Neuronal stem cell (in vitro differentiated cells): ENCODE measurements around the gene MAD1L1.
A peak's percentile ranks its signal among the peaks of the same experiment; 100 is the strongest.

Experiments
- DNase-seq: peaks from one replicate; pipeline ENCODE4 v3.0.0-alpha.2; 2013; ENCODE audit warnings: low spot score
- H2AFZ ChIP-seq: one replicate; pipeline ENCODE4 v1.6.1; 2013; ENCODE audit warnings: mild to moderate bottlenecking, low read length, inconsistent platforms
- H2AK5ac ChIP-seq: 2 replicates; pipeline ENCODE4 v1.6.1; 2013; ENCODE audit warnings: low read depth, mild to moderate bottlenecking, inconsistent platforms, low read length, moderate library complexity, mixed read lengths
- H2BK120ac ChIP-seq: 2 replicates; pipeline ENCODE4 v1.6.1; 2013; ENCODE audit warnings: low read depth, mild to moderate bottlenecking, inconsistent platforms, low read length, moderate library complexity, mixed read lengths
- H2BK12ac ChIP-seq: one replicate; pipeline ENCODE4 v1.6.1; 2013; ENCODE audit warnings: low read length, inconsistent platforms
- H2BK15ac ChIP-seq: 2 replicates; pipeline ENCODE4 v1.6.1; 2013; ENCODE audit warnings: mild to moderate bottlenecking, low read length, inconsistent platforms, mixed read lengths
- H2BK5ac ChIP-seq: one replicate; pipeline ENCODE4 v1.6.1; 2013; ENCODE audit warnings: inconsistent platforms, mild to moderate bottlenecking, low read length, moderate library complexity
- H3K14ac ChIP-seq: one replicate; pipeline ENCODE4 v1.6.1; 2013; ENCODE audit warnings: low read length, inconsistent platforms
- H3K18ac ChIP-seq: 2 replicates; pipeline ENCODE4 v1.6.1; 2013; ENCODE audit warnings: low read length, inconsistent platforms
- H3K23ac ChIP-seq: 2 replicates; pipeline ENCODE4 v1.6.1; 2013; ENCODE audit warnings: low read depth, mild to moderate bottlenecking, mixed read lengths, low read length, inconsistent platforms; ENCODE audit not compliant: poor library complexity
- H3K27ac ChIP-seq: replicated peaks from 3 replicates; pipeline ENCODE4 v1.5.1; 2013; ENCODE audit warnings: low read length, inconsistent platforms
- H3K27me3 ChIP-seq, 3 experiments: 2 replicates each; pipeline ENCODE4 v1.6.1; 2013; ENCODE audit warnings: low read length in 3 of 3, mild to moderate bottlenecking in 2 of 3, inconsistent platforms in 1 of 3, low read depth in 1 of 3, mixed read lengths in 1 of 3, moderate library complexity in 1 of 3; ENCODE audit not compliant: control insufficient read depth in 3 of 3, insufficient read depth in 3 of 3
- H3K36me3 ChIP-seq, 2 donors: replicated peaks in 1 of 2; 2 replicates each; pipeline ENCODE4 v1.6.1; 2013; ENCODE audit warnings: low read length in 2 of 2; ENCODE audit not compliant: control insufficient read depth in 2 of 2, insufficient read depth in 2 of 2
- H3K4ac ChIP-seq: 2 replicates; pipeline ENCODE4 v1.6.1; 2013; ENCODE audit warnings: inconsistent platforms, mild to moderate bottlenecking, low read length, moderate library complexity
- H3K4me1 ChIP-seq, 2 donors: 1 replicate in 1 of 2; 2 replicates in 1 of 2; pipeline ENCODE4 v1.6.1; 2013; ENCODE audit warnings: low read length in 2 of 2, low read depth in 1 of 2; ENCODE audit not compliant: control insufficient read depth in 2 of 2, insufficient read depth in 1 of 2
- H3K4me2 ChIP-seq: one replicate; pipeline ENCODE4 v1.6.1; 2013; ENCODE audit warnings: mild to moderate bottlenecking, low read length, inconsistent platforms; ENCODE audit not compliant: insufficient read depth, poor library complexity, severe bottlenecking
- H3K4me3 ChIP-seq, 2 donors: 2 replicates each; pipeline ENCODE4 v1.5.1; 2013; ENCODE audit warnings: low read length in 2 of 2, mild to moderate bottlenecking in 2 of 2, inconsistent platforms in 1 of 2, moderate library complexity in 1 of 2
- H3K79me1 ChIP-seq: one replicate; pipeline ENCODE4 v1.6.1; 2013; ENCODE audit warnings: low read depth, mild to moderate bottlenecking, inconsistent platforms, low read length, moderate library complexity
- H3K9ac ChIP-seq: one replicate; pipeline ENCODE4 v1.6.1; 2013; ENCODE audit warnings: mild to moderate bottlenecking, low read depth, low read length, inconsistent platforms; ENCODE audit not compliant: poor library complexity
- H3K9me3 ChIP-seq, 2 donors: replicated peaks in 1 of 2; 2 replicates each; pipeline versions ENCODE3 to v1.6.1; 2013; ENCODE audit warnings: low read length in 2 of 2, mild to moderate bottlenecking in 2 of 2, inconsistent platforms in 1 of 2, low read depth in 1 of 2, mixed read lengths in 1 of 2, moderate library complexity in 1 of 2; ENCODE audit not compliant: control insufficient read depth in 2 of 2, insufficient read depth in 1 of 2
- H4K8ac ChIP-seq: one replicate; pipeline ENCODE4 v1.6.1; 2013; ENCODE audit warnings: low read depth, mild to moderate bottlenecking, inconsistent platforms, low read length, moderate library complexity
- H4K91ac ChIP-seq: one replicate; pipeline ENCODE4 v1.6.1; 2013; ENCODE audit warnings: low read length, low read depth, mild to moderate bottlenecking, inconsistent platforms; ENCODE audit not compliant: poor library complexity
- whole genome bisulfite sequencing, 2 donors: extraction: QIAGEN DNeasy Blood & Tissue Kit; methylation state at CpG; one replicate each; pipeline ENCODE4 v1.1.7; 2013; ENCODE audit warnings: missing lambda C conversion rate in 2 of 2, mixed read lengths in 1 of 2; ENCODE audit not compliant: insufficient read length in 2 of 2, insufficient replicate concordance in 1 of 2; ENCODE audit errors: extremely low coverage in 2 of 2; 5-methylcytosine and 5-hydroxymethylcytosine counted together

Gene MAD1L1

GRCh38 chr7:2017914-2018568 is 214.7 kb downstream of the MAD1L1 start:
- Histone ChIP-seq H3K36me3 (peaks cover 3 to 10% of the 10 kb centered on the region in 2 donors), H3K23ac (peak overlapping the region; percentile 75)
- no CpG with 5 or more reads among the region's 28 CpGs for WGBS, 2 donors

GRCh38 chr7:2017481-2017891 is 215.3 kb downstream of the MAD1L1 start:
- H3K4me2 ChIP-seq = no peak overlapping the region
- DNase-seq = no peak
- H2BK15ac ChIP-seq = no peak overlapping the region
- H3K9me3 ChIP-seq = peaks cover 0 to 2% of the 10 kb centered on the region in 2 donors
- H2BK5ac ChIP-seq = no peak overlapping the region
- no peak overlapping the region for H2BK12ac ChIP-seq
- H4K91ac ChIP-seq = no peak overlapping the region
- H3K4me3 ChIP-seq = no peak overlapping the region
- no peak overlapping the region for H3K9ac ChIP-seq
- peaks cover 8% of the 10 kb centered on the region for H3K79me1 ChIP-seq
- H4K8ac ChIP-seq = peak overlapping the region; percentile 32
- H2BK120ac ChIP-seq = no peak overlapping the region
- H2AK5ac ChIP-seq = peak overlapping the region; percentile 56
- H3K36me3 ChIP-seq = peaks cover 4 to 10% of the 10 kb centered on the region in 2 donors
- peak overlapping the region; percentile 83 for H3K23ac ChIP-seq
- H3K18ac ChIP-seq = peak overlapping the region; percentile 84
- H2AFZ ChIP-seq = no peak overlapping the region
- H3K27me3 ChIP-seq = no peaks in the 10 kb centered on the region
- peaks cover 2 to 17% of the 10 kb centered on the region in 2 donors for H3K4me1 ChIP-seq
- H3K14ac ChIP-seq = no peak overlapping the region
- no CpG with 5 or more reads among the region's 18 CpGs for WGBS, 2 donors
- no peak overlapping the region for H3K27ac ChIP-seq
- no peak overlapping the region for H3K4ac ChIP-seq

More at GRCh38 chr7:2017914-2018568, 214.7 kb downstream of the MAD1L1 start:
- no peaks in the 10 kb centered on the region for H3K27me3 ChIP-seq
- H3K27ac ChIP-seq = no peak overlapping the region
- no peak for DNase-seq
- H3K4me1 ChIP-seq = peaks cover 2 to 17% of the 10 kb centered on the region in 2 donors
- H2AK5ac ChIP-seq = peak overlapping the region; percentile 19
- peak overlapping the region; percentile 14 for H2BK120ac ChIP-seq
- H4K8ac ChIP-seq = no peak overlapping the region
- no peak overlapping the region for H2BK15ac ChIP-seq
- no peak overlapping the region for H3K9ac ChIP-seq
- no peak overlapping the region for H2BK5ac ChIP-seq
- no peak overlapping the region for H2AFZ ChIP-seq
- H3K4me2 ChIP-seq = no peak overlapping the region
- peak overlapping the region; percentile 83 for H3K18ac ChIP-seq
- no peak overlapping the region for H2BK12ac ChIP-seq
- no peak overlapping the region for H3K14ac ChIP-seq
- peaks cover 8% of the 10 kb centered on the region for H3K79me1 ChIP-seq
- no peak overlapping the region for H4K91ac ChIP-seq
- H3K9me3 ChIP-seq = peaks cover 0 to 6% of the 10 kb centered on the region in 2 donors
- H3K4me3 ChIP-seq = no peak overlapping the region
- no peak overlapping the region for H3K4ac ChIP-seq

- no peak overlapping the region for H2BK15ac ChIP-seq
- H2BK5ac ChIP-seq = no peak overlapping the region
- peak overlapping the region; percentile 32 for H4K8ac ChIP-seq
- DNase-seq = no peak
- H3K36me3 ChIP-seq = peaks cover 6 to 10% of the 10 kb centered on the region in 2 donors
- no peak overlapping the region for H4K91ac ChIP-seq
- H3K27ac ChIP-seq = no peak overlapping the region
- peaks cover 2 to 17% of the 10 kb centered on the region in 2 donors for H3K4me1 ChIP-seq
- no peaks in the 10 kb centered on the region for H3K27me3 ChIP-seq
- peaks cover 0 to under 1% of the 10 kb centered on the region in 2 donors for H3K9me3 ChIP-seq
- H3K4ac ChIP-seq = no peak overlapping the region
- H3K14ac ChIP-seq = no peak overlapping the region
- WGBS, 2 donors = no CpG with 5 or more reads among the region's 29 CpGs
- no peak overlapping the region for H2BK12ac ChIP-seq
- no peak overlapping the region for H3K9ac ChIP-seq
- peak overlapping the region; percentile 56 for H2AK5ac ChIP-seq
- H2BK120ac ChIP-seq = no peak overlapping the region
- H2AFZ ChIP-seq = no peak overlapping the region
- H3K79me1 ChIP-seq = peaks cover 9% of the 10 kb centered on the region
- peak overlapping the region; percentile 84 for H3K18ac ChIP-seq
- H3K4me2 ChIP-seq = no peak overlapping the region
- no peak overlapping the region for H3K4me3 ChIP-seq
- peak overlapping the region; percentile 83 for H3K23ac ChIP-seq
These were observed 215.8 kb downstream of the MAD1L1 start for GRCh38 chr7:2016761-2017480.

GRCh38 chr7:2016021-2016631 is 216.6 kb downstream of the MAD1L1 start:
- Histone ChIP-seq H2BK12ac (no peak overlapping the region), H3K4ac (no peak overlapping the region), H2BK120ac (no peak overlapping the region), H3K4me3 (no peak overlapping the region), H3K27me3 (no peaks in the 10 kb centered on the region), H3K79me1 (peaks cover 14% of the 10 kb centered on the region), H2BK5ac (no peak overlapping the region), H3K27ac (no peak overlapping the region), H3K9ac (no peak overlapping the region), H2BK15ac (no peak overlapping the region), H3K18ac (peak overlapping the region; percentile 64), H3K23ac (no peak overlapping the region), H4K91ac (no peak overlapping the region), H2AK5ac (peak overlapping the region; percentile 75), H2AFZ (no peak overlapping the region), H3K4me2 (no peak overlapping the region), H3K36me3 (peaks cover 7 to 10% of the 10 kb centered on the region in 2 donors), H3K14ac (peak overlapping the region; percentile 63), H3K4me1 (peaks cover 2 to 17% of the 10 kb centered on the region in 2 donors), H4K8ac (peak overlapping the region; percentile 3), H3K9me3 (no peaks in the 10 kb centered on the region)
- DNase-seq = no peak
- no CpG with 5 or more reads among the region's 18 CpGs for WGBS, 2 donors
